ENCODE data around the gene TUFM.
"Not testable (repeated sequence)": the region's sequence is repeated elsewhere in the genome, so short reads cannot be mapped to it uniquely, and the experiment has no call there.

TUFM gene
- total RNA-seq, result 53.9 to 77.3 (median 64.6) reads per million in 4 donors

GRCh38 chr16:28846080-28846932, at the start of gene TUFM:
TUFM (minus strand) TSS chr16:28846348; CDS start chr16:28846269, 79 bp downstream.
- DNase-seq, result peak; percentile 96 to 99 (median 97)

- no peak for DNase-seq
Measured at GRCh38 chr16:28895609-28896008, 49.5 kb upstream of the TUFM start.

- no peak for DNase-seq
Measured at GRCh38 chr16:28893291-28893690, 47.1 kb upstream of the TUFM start.

- DNase-seq, result no peak
Measured at GRCh38 chr16:28891964-28892890, 46.1 kb upstream of the TUFM start.

GRCh38 chr16:28890355-28890754, 44.2 kb upstream of the TUFM start:
- DNase-seq, result not testable (repeated sequence)

GRCh38 chr16:28886945-28887344, 40.8 kb upstream of the TUFM start:
- no peak for DNase-seq

GRCh38 chr16:28884045-28884444, 37.9 kb upstream of the TUFM start:
- DNase-seq, result no peak

- no peak for DNase-seq
Measured at GRCh38 chr16:28883221-28883996, 37.3 kb upstream of the TUFM start.

GRCh38 chr16:28882551-28883160, 36.5 kb upstream of the TUFM start:
- no peak for DNase-seq

GRCh38 chr16:28881565-28881964, 35.4 kb upstream of the TUFM start:
- not testable (repeated sequence) for DNase-seq

- no peak for DNase-seq
Measured at GRCh38 chr16:28880955-28881354, 34.8 kb upstream of the TUFM start.

GRCh38 chr16:28880589-28880915, 34.4 kb upstream of the TUFM start:
- no peak for DNase-seq

- peak; percentile 77 to 89 (median 86) for DNase-seq
Measured at GRCh38 chr16:28879841-28880588, 33.9 kb upstream of the TUFM start.

GRCh38 chr16:28879261-28879840, 33.2 kb upstream of the TUFM start:
- DNase-seq, result no peak

- DNase-seq, result no peak
Measured at GRCh38 chr16:28878083-28878926, 32.2 kb upstream of the TUFM start, which contains the start of gene ATP2A1. ATP2A1 (plus strand) TSS chr16:28878488; CDS start chr16:28878672, 184 bp downstream.

GRCh38 chr16:28877655-28878000, 31.5 kb upstream of the TUFM start:
- no peak for DNase-seq

- no peak for DNase-seq
Measured at GRCh38 chr16:28876973-28877654, 31.0 kb upstream of the TUFM start.

GRCh38 chr16:28876019-28876659, 30.0 kb upstream of the TUFM start:
- no peak for DNase-seq
